Mesendoderm (in vitro differentiated cells): ENCODE data around the gene UACA. TPM values are rescaled to one million over a fixed set of nuclear protein-coding genes. Genes with fewer than 3 reads are reported as not detected.

Source experiments
- DNase-seq: peaks from one replicate; pipeline ENCODE4 v3.0.0; 2013
- H2AK5ac ChIP-seq: 2 replicates; pipeline ENCODE4 v1.6.1; 2013; ENCODE audit warnings: low read length, inconsistent platforms
- H2BK120ac ChIP-seq: 2 replicates; pipeline ENCODE4 v1.6.1; 2013; ENCODE audit warnings: low read depth, mild to moderate bottlenecking, low read length, moderate library complexity, mixed read lengths
- H2BK15ac ChIP-seq: replicated peaks from 2 replicates; pipeline ENCODE4 v1.6.1; 2013; ENCODE audit warnings: low read depth, mild to moderate bottlenecking, moderate library complexity
- H2BK5ac ChIP-seq: 2 replicates; pipeline ENCODE4 v1.6.1; 2013; ENCODE audit warnings: low read length, inconsistent platforms
- H3K18ac ChIP-seq: 2 replicates; pipeline ENCODE4 v1.6.1; 2013; ENCODE audit warnings: mild to moderate bottlenecking, low read length, mixed read lengths
- H3K23ac ChIP-seq: one replicate; pipeline ENCODE4 v1.6.1; 2013; ENCODE audit warnings: low read length
- H3K27ac ChIP-seq: 2 replicates; pipeline ENCODE4 v1.5.1; 2013; ENCODE audit warnings: low read depth, mild to moderate bottlenecking, inconsistent platforms, low read length, moderate library complexity
- H3K27me3 ChIP-seq: 2 replicates; pipeline ENCODE4 v1.6.1; 2013; ENCODE audit warnings: low read length, control low read depth, mild to moderate bottlenecking, inconsistent platforms; ENCODE audit not compliant: insufficient read depth, poor library complexity
- H3K36me3 ChIP-seq: 2 replicates; pipeline ENCODE4 v1.6.1; 2013; ENCODE audit warnings: low read length, inconsistent platforms; ENCODE audit not compliant: control insufficient read depth, insufficient read depth
- H3K4ac ChIP-seq: one replicate; pipeline ENCODE4 v1.6.1; 2013; ENCODE audit warnings: low read depth, mild to moderate bottlenecking, low read length, moderate library complexity
- H3K4me1 ChIP-seq: 2 replicates; pipeline ENCODE4 v1.6.1; 2013; ENCODE audit warnings: low read depth, low read length, inconsistent platforms; ENCODE audit not compliant: control insufficient read depth
- H3K4me2 ChIP-seq: 2 replicates; pipeline ENCODE4 v1.6.1; 2013; ENCODE audit warnings: low read length
- H3K4me3 ChIP-seq: 2 replicates; pipeline ENCODE4 v1.5.1; 2013; ENCODE audit warnings: mild to moderate bottlenecking, low read length
- H3K56ac ChIP-seq: one replicate; pipeline ENCODE4 v1.6.1; 2013; ENCODE audit warnings: low read length
- H3K79me1 ChIP-seq: 2 replicates; pipeline ENCODE4 v1.6.1; 2013; ENCODE audit warnings: low read length, inconsistent platforms
- H3K79me2 ChIP-seq: 2 replicates; pipeline ENCODE4 v1.6.1; 2013; ENCODE audit warnings: mild to moderate bottlenecking, low read length; ENCODE audit not compliant: control insufficient read depth, insufficient read depth
- H3K9ac ChIP-seq: 2 replicates; pipeline ENCODE4 v1.6.1; 2013; ENCODE audit warnings: low read length, inconsistent platforms
- H4K5ac ChIP-seq: one replicate; pipeline ENCODE4 v1.6.1; 2013; ENCODE audit warnings: low read length
- H4K8ac ChIP-seq: one replicate; pipeline ENCODE4 v1.6.1; 2013; ENCODE audit warnings: low read depth, mild to moderate bottlenecking, control low read depth, low read length, moderate library complexity
- WGBS: extraction: QIAGEN DNeasy Blood & Tissue Kit; methylation state at CpG from one replicate; pipeline ENCODE4 v1.1.7; 2013; ENCODE audit warnings: low lambda C conversion rate, missing lambda C conversion rate; ENCODE audit not compliant: insufficient coverage; ENCODE audit errors: extremely low coverage; 5-methylcytosine and 5-hydroxymethylcytosine counted together
- polyA plus RNA-seq, 2 experiments: library from polyadenylated mRNA; stranded (reverse); fragments of 200-250 nt; gene quantifications; one replicate each; pipeline ENCODE4 v1.2.3, GENCODE V29; 2013

The UACA gene, protein sequence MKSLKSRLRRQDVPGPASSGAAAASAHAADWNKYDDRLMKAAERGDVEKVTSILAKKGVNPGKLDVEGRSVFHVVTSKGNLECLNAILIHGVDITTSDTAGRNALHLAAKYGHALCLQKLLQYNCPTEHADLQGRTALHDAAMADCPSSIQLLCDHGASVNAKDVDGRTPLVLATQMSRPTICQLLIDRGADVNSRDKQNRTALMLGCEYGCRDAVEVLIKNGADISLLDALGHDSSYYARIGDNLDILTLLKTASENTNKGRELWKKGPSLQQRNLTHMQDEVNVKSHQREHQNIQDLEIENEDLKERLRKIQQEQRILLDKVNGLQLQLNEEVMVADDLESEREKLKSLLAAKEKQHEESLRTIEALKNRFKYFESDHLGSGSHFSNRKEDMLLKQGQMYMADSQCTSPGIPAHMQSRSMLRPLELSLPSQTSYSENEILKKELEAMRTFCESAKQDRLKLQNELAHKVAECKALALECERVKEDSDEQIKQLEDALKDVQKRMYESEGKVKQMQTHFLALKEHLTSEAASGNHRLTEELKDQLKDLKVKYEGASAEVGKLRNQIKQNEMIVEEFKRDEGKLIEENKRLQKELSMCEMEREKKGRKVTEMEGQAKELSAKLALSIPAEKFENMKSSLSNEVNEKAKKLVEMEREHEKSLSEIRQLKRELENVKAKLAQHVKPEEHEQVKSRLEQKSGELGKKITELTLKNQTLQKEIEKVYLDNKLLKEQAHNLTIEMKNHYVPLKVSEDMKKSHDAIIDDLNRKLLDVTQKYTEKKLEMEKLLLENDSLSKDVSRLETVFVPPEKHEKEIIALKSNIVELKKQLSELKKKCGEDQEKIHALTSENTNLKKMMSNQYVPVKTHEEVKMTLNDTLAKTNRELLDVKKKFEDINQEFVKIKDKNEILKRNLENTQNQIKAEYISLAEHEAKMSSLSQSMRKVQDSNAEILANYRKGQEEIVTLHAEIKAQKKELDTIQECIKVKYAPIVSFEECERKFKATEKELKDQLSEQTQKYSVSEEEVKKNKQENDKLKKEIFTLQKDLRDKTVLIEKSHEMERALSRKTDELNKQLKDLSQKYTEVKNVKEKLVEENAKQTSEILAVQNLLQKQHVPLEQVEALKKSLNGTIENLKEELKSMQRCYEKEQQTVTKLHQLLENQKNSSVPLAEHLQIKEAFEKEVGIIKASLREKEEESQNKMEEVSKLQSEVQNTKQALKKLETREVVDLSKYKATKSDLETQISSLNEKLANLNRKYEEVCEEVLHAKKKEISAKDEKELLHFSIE (N-terminal part only)
- 19.1 TPM for polyA plus RNA-seq (2013, experiment 1 of 2)
- polyA plus RNA-seq (2013, experiment 2 of 2): 18.8 TPM

DNA sequence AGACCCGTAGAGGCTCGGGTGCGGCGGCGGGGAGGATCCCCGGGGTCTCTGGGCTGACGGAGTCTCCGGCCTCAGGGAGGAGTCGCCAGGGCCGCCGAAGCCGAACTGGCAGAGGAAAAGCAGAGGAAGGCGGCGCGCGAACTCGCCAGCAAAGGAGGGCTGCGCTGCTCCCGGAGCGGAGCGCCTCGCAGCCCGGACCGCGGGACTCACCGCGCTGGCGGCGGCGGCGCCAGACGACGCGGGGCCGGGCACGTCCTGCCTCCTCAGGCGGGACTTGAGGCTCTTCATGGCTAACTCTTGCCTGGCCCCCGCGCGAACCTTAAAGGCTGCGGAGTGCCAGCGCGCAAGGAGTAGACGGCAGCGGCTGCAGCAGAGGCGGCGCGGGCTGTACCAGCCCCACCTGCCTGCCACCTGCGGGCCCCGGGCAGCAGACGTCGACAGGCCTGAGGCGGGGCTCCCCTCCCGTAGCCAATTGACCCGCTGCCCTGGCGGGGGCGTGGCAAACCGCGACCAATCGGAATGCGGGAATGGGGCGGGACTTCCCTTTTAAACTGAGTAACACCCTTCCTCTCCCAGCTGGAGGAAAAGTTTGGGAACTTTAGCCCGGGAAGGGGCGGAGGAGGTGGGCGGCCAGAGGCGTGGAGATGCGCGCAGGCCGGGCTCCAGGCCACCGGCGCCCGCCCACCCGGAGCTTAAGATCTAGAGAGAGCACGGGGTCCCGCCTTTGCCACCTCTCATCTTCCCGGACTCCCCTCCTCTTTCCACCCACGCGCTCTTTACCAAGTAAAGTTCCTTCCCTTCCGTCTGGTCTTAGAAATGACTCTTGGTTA, at the start of gene UACA:
Gene UACA, minus strand, starts transcription at position 439 of the 830 bp plus-strand sequence. Its CDS starts 151 bp downstream, at position 288.
- Histone ChIP-seq H3K23ac (peak within 1 kb of the TSS; percentile 70), H2BK120ac (no peak within 1 kb of the TSS), H4K8ac (no peak within 1 kb of the TSS), H3K79me1 (no peaks in the 10 kb centered on the region), H2BK5ac (peak within 1 kb of the TSS; percentile 4), H3K4ac (no peak within 1 kb of the TSS), H3K27ac (peak within 1 kb of the TSS; percentile 93), H3K18ac (peak within 1 kb of the TSS; percentile 52), H2BK15ac (no peak within 1 kb of the TSS), H2AK5ac (no peak within 1 kb of the TSS), H3K36me3 (no peaks in the 10 kb centered on the region), H3K27me3 (no peaks in the 10 kb centered on the region), H3K4me1 (no peaks in the 10 kb centered on the region), H3K79me2 (no peaks in the 10 kb centered on the region), H3K4me2 (peak within 1 kb of the TSS; percentile 79), H3K56ac (peak within 1 kb of the TSS; percentile 91), H4K5ac (no peak within 1 kb of the TSS), H3K9ac (peak within 1 kb of the TSS; percentile 89), H3K4me3 (peak within 1 kb of the TSS; percentile 68)
- WGBS: no CpG with 5 or more reads among the region's 79 CpGs
- DNase-seq: peak; percentile 99

DNA sequence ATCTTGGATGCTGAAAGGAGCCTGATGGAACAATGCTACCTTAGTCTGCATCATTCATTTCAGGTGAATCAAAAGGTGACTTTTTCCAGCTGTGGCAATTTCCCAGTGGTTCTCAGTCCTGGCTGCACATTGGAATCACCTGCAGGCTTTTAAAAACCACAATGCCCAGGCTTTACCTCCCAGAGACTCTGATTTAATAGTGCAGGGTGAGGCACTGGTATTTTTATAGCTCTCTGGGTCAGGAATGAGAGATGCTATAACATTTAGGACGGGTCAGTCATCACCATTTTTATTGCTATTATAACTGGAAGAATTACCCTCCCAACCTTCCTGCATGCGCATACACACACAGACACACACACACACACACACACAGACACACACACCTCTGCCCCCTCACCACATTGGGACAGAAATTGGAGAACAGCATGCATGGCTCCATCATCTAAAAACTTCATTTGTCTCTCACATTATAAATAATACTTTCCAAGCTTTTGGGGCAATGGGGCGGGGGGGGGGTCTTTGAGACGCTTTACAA, 49.5 kb upstream of the UACA start:
- H3K4me1 ChIP-seq: peaks cover 7% of the 10 kb centered on the region
- no peaks in the 10 kb centered on the region for H3K27me3 ChIP-seq
- H2AK5ac ChIP-seq: no peak overlapping the region
- H2BK15ac ChIP-seq: no peak overlapping the region
- H3K9ac ChIP-seq: no peak overlapping the region
- H3K27ac ChIP-seq: no peak overlapping the region
- no peaks in the 10 kb centered on the region for H3K36me3 ChIP-seq
- no peak overlapping the region for H3K4ac ChIP-seq
- no peak overlapping the region for H3K4me2 ChIP-seq
- WGBS: no CpG with 5 or more reads among the region's 4 CpGs
- no peak overlapping the region for H4K5ac ChIP-seq
- H3K18ac ChIP-seq: no peak overlapping the region
- H2BK5ac ChIP-seq: no peak overlapping the region
- no peaks in the 10 kb centered on the region for H3K79me2 ChIP-seq
- H4K8ac ChIP-seq: no peak overlapping the region
- no peaks in the 10 kb centered on the region for H3K79me1 ChIP-seq
- H3K23ac ChIP-seq: no peak overlapping the region
- H2BK120ac ChIP-seq: no peak overlapping the region
- no peak overlapping the region for H3K4me3 ChIP-seq
- H3K56ac ChIP-seq: no peak overlapping the region
- DNase-seq: no peak

DNA sequence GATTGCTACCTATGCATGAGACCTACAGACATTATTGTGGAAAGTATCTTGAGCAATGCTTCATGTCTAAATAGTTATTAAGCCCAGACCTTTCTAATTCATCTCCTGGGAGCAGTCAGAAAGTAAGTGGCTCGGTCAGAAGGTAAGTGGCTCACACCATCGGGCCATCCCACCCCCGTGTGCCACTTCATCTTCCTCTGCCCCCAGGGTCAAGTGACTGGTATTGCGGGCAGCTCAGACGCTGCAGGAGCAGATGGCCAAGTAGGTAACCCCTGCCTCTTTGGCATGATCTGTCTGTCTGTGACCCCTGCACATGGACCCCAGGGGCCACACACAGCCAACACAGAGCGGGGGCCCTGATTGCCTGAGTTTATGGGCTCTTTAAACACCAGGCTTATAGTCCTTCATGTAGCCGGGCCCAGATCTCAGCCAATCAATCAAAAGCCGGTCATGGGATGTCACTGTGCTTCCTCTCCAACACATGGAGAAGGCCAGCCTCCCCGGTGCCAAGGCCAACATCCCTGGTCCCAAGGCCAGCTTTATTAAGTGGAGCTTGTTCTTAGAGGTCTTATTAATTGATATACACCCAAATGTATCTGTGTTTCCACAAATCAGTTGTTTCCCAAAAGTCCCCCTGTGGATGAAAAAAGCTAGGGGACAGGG, 47.7 kb upstream of the UACA start:
- Histone ChIP-seq H4K5ac (no peak overlapping the region), H3K79me1 (no peaks in the 10 kb centered on the region), H3K23ac (no peak overlapping the region), H3K9ac (no peak overlapping the region), H3K56ac (no peak overlapping the region), H4K8ac (no peak overlapping the region), H3K4me3 (no peak overlapping the region), H2AK5ac (no peak overlapping the region), H3K79me2 (no peaks in the 10 kb centered on the region), H3K18ac (no peak overlapping the region), H3K36me3 (no peaks in the 10 kb centered on the region), H3K4me1 (peaks cover 7% of the 10 kb centered on the region), H3K27me3 (no peaks in the 10 kb centered on the region), H2BK5ac (no peak overlapping the region), H3K4ac (no peak overlapping the region), H2BK15ac (no peak overlapping the region), H3K27ac (no peak overlapping the region), H2BK120ac (no peak overlapping the region), H3K4me2 (no peak overlapping the region)
- DNase-seq: no peak
- WGBS: no CpG with 5 or more reads among the region's 9 CpGs

DNA sequence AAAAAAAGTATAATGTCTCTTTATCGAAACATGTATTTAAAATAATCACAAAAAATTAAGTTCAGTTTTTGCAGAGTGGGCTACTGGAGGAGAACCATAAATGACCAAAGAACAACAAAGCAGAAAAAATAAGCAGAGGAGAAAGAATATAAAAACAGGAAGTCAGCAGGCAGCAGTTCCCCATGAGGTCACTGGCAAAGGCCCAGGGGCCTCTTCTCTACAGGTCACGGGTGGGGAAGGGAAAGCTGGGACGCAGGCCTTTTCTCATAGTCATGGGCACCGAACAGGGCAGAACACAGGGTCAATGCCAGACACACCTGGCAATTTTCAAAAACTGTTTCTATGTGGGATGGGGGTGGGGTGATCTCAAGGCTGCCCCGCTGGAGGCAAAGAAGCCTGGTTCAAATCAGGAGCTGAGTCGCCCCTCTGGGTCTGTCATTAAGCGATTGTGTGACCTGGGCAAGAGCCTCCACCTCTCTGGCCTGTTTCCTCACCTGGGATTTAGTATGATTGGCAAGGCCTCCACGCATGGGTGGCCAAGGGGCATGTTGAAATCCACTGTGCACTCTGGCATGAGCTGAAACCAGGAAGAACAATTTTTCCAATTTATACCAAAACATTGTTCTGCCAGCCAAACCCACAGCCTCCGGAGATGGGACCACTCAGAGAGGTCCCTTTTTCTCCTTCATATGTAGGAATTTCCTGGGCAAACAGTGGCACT, 43.8 kb upstream of the UACA start:
- no peak overlapping the region for H3K4me3 ChIP-seq
- H3K56ac ChIP-seq: no peak overlapping the region
- no peak overlapping the region for H4K8ac ChIP-seq
- no peak overlapping the region for H3K23ac ChIP-seq
- no peak overlapping the region for H4K5ac ChIP-seq
- no peaks in the 10 kb centered on the region for H3K27me3 ChIP-seq
- WGBS: no CpG with 5 or more reads among the region's 9 CpGs
- no peak overlapping the region for H2AK5ac ChIP-seq
- H2BK5ac ChIP-seq: no peak overlapping the region
- no peak overlapping the region for H3K18ac ChIP-seq
- no peak overlapping the region for H3K9ac ChIP-seq
- no peak overlapping the region for H3K4me2 ChIP-seq
- H3K36me3 ChIP-seq: no peaks in the 10 kb centered on the region
- H3K79me1 ChIP-seq: no peaks in the 10 kb centered on the region
- H3K27ac ChIP-seq: no peak overlapping the region
- H2BK15ac ChIP-seq: no peak overlapping the region
- H3K4me1 ChIP-seq: no peaks in the 10 kb centered on the region
- H2BK120ac ChIP-seq: no peak overlapping the region
- H3K79me2 ChIP-seq: no peaks in the 10 kb centered on the region
- H3K4ac ChIP-seq: no peak overlapping the region
- DNase-seq: no peak
